HG02840 (cell line): Measurements from ENCODE around the gene TTC33.
"Not testable (repeated sequence)": the region's sequence is repeated elsewhere in the genome, so short reads cannot be mapped to it uniquely, and the experiment has no call there.

Experiments
- ATAC-seq: cut with Tn5 transposase; IDR thresholded peaks from one replicate; pipeline ENCODE4 v1.9.1; 2021; ENCODE audit warnings: mild to moderate bottlenecking, moderate library complexity, moderate number of reproducible peaks; ENCODE audit not compliant: unreplicated experiment, low FRiP score

Gene TTC33

GRCh38 chr5:40577718-40578117 lies 178.0 kb downstream of the TTC33 start:
- ATAC-seq, result no peak

GRCh38 chr5:40575921-40576320 lies 179.8 kb downstream of the TTC33 start:
- ATAC-seq, result no peak

GRCh38 chr5:40575411-40575810 lies 180.3 kb downstream of the TTC33 start:
- no peak for ATAC-seq

- no peak for ATAC-seq
Measured at GRCh38 chr5:40572937-40573336, 182.8 kb downstream of the TTC33 start.

GRCh38 chr5:40572391-40572790 lies 183.4 kb downstream of the TTC33 start:
- no peak for ATAC-seq

GRCh38 chr5:40571729-40572128 lies 184.0 kb downstream of the TTC33 start:
- ATAC-seq, result no peak

GRCh38 chr5:40570408-40571129 lies 185.2 kb downstream of the TTC33 start:
- peak; percentile 83 for ATAC-seq

- ATAC-seq, result peak; percentile 44
Measured at GRCh38 chr5:40569546-40570270, 186.1 kb downstream of the TTC33 start.

GRCh38 chr5:40568548-40568947 lies 187.2 kb downstream of the TTC33 start:
- ATAC-seq, result no peak

GRCh38 chr5:40563173-40563572 lies 192.6 kb downstream of the TTC33 start:
- not testable (repeated sequence) for ATAC-seq

- no peak for ATAC-seq
Measured at GRCh38 chr5:40560474-40561110, 195.2 kb downstream of the TTC33 start.

- ATAC-seq, result no peak
Measured at GRCh38 chr5:40559306-40559705, 196.5 kb downstream of the TTC33 start.

GRCh38 chr5:40557501-40557900 lies 198.3 kb downstream of the TTC33 start:
- no peak for ATAC-seq

- ATAC-seq, result no peak
Measured at GRCh38 chr5:40556811-40557210, 198.9 kb downstream of the TTC33 start.

- no peak for ATAC-seq
Measured at GRCh38 chr5:40555886-40556285, 199.9 kb downstream of the TTC33 start.

GRCh38 chr5:40554813-40555212 lies 200.9 kb downstream of the TTC33 start:
- no peak for ATAC-seq

- ATAC-seq, result no peak
Measured at GRCh38 chr5:40554054-40554453, 201.7 kb downstream of the TTC33 start.

GRCh38 chr5:40552981-40553380 lies 202.8 kb downstream of the TTC33 start:
- no peak for ATAC-seq

- no peak for ATAC-seq
Measured at GRCh38 chr5:40551496-40552491, 204.0 kb downstream of the TTC33 start.

GRCh38 chr5:40550481-40550880 lies 205.3 kb downstream of the TTC33 start:
- no peak for ATAC-seq
